Measurements from ENCODE around the gene RRAGD.

- TF ChIP-seq POLR2A (IDR thresholded peaks at IDR 0.05): no peak
- TF ChIP-seq CTCF (IDR thresholded peaks at IDR 0.05 in 4 of 5, conservative IDR thresholded peaks at IDR 0.05 in 1 of 5): no peak
These were observed 23.2 kb downstream of the RRAGD start for GRCh38 chr6:89388846-89389245.
